GM18907 (cell line): ENCODE results near the gene SP7.
"Not testable (repeated sequence)": the region's sequence is repeated elsewhere in the genome, so short reads cannot be mapped to it uniquely, and the experiment has no call there.

Source experiments
- ATAC-seq: cut with Tn5 transposase; IDR thresholded peaks from one replicate; pipeline ENCODE4 v1.9.1; 2021; ENCODE audit warnings: mild to moderate bottlenecking, moderate library complexity; ENCODE audit not compliant: unreplicated experiment

The SP7 gene

DNA sequence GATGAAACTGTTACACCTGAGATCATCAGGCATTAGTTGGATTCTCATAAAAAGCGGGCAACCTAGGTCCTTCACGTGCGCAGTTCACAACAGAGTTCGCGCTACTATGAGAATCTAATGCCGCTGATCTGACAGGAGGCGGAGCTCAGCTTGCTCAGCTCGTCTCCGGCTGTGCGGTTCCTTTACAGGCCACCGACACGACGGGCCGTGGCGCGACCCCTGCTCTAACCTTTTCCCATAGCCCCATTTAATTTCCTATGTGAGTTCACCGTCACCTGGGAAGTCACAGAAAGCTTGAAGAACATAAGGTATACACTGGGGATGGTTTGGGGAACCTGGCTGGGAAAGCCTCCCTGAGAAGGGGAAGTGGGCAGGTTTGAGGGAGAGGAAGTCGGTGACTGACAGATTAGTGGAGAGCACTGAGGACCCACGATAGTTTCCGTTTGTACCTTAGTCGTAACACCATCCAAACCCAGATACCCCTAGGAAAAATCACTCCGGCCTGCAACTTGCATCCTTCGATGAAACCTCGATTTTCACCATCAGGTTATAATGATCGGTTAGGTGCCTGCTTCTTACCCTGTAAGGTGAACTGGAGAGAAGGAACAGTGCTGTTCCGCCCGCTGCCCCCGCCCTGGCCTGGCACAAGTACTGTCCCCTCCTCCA lies 11.9 kb downstream of the SP7 start:
- ATAC-seq = peak; percentile 42

DNA sequence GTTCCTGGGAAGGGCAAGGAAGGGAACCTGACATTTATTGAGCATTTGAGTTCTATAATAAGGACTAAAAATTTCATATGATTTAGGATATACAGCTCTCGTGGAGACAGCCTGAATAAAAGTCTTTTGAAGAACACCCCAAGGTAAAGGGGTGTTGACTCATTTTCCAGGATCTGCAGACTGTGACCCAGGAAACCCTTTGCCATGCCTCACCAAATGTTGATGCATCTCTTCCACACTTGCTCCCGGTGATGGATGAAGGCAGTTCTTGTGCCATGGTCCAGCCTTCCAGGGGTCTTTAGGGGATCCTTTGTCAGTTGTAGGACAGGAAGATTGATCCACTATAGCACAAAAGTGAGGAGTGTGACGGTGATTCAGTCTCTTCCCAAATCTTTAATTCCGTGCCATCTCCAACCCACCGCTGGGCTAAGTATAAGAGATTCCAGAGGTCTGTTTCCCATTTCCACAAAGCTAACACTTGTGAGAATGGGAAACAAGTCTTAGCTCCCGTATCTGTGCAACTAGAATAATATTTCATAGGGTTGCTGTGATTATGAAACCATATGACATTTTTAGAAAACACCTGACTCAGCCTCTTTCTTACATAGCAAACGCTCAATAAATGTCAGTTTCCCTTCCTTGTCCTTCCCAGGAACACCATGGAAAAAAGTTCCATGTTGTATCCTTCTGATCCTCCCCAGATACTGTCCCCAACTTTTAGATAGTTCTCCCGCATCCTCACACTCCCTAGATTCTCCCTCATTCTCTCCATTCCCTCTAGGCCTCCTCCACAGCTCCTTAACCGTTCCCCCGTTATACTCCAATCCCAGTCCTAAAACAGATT lies 15.6 kb downstream of the SP7 start:
- ATAC-seq = no peak

DNA sequence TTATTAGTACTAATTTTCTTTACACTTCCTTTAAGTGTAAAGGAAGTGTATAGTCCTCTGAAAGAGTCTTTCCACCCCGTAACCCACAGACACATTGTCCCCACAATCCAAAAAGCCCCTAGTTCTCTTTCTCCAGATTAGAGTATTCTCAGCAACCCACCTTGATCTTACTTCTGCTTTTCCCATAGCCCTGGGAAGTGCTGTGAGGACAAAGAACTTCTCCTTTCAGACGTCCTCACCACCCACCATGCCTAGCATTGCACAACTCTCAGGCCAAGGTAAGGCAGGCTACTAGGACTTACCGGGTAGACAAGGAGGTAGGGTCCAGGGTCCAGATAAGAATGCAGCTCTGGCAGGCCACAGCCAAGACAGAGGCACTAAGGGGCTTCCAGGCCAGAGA lies 22.2 kb downstream of the SP7 start:
- no peak for ATAC-seq

DNA sequence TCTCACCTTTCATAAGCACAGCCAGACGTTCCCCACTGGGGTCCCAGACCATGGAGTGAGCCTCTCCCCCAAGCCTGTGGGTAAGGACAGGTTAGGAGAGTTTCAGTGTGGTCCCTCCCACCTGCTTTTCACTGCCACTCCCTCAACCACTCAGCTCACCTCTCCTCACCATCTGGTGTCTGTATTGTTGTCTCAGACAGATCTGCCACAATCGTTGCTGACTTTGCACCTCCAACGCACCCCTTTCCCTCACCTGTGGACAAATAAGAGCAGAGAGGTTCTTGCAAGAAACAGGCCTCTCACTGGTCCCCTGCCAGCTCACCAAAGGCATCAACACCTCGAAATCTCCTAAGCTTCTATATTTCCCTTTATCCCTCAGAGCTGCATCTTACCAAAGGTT lies 27.9 kb downstream of the SP7 start:
- no peak for ATAC-seq

DNA sequence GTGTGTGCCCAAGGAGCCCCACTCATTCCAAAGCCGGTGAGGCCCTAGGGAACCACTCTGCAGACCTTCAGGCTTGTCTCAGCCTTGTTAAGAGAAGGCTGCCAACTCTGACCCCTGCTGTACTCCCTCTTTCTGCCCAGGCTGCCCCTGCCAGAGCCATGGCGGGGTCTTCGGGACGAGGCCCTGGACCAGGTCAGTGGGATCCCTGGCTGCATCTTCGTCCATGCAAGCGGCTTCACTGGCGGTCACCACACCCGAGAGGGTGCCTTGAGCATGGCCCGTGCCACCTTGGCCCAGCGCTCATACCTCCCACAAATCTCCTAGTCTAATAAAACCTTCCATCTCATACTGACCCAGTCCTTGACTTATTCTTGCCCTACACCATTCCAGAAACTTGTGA lies 29.3 kb downstream of the SP7 start:
- no peak for ATAC-seq

DNA sequence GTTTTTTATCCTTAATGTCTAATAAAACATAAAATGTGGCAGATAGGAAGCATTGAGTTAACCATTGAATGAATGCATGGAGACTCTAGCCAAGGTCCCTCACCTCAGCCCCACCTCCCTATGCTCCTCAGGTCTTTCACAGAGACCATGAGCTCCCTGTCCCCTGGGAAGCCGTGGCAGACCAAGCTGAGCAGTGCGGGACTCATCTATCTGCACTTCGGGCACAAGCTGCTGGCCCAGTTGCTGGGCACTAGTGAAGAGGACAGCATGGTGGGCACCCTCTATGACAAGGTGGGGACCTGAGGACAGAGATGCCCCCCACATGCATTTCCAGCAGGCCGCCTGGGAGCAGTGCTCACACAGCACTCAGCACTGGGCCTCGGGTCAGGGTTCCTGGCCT lies 33.3 kb downstream of the SP7 start:
- ATAC-seq = no peak

DNA sequence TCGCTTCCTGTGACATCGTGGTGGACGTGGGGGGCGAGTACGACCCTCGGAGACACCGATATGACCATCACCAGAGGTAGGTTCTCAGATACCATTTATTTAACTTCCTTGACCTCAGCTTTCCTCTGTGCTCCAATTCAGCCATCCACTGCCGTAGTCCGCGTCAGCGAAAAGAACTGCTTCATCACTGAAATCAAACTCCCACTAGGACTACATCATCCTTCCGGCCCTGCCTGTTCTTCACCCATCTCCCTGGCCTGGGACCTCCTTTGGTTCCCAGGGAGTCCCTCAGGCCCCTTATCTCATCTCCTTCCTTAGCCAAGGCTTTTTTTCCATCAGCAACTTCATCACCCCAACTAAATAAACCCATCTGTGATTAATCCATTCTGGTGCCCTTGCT lies 36.0 kb downstream of the SP7 start:
- ATAC-seq = no peak

DNA sequence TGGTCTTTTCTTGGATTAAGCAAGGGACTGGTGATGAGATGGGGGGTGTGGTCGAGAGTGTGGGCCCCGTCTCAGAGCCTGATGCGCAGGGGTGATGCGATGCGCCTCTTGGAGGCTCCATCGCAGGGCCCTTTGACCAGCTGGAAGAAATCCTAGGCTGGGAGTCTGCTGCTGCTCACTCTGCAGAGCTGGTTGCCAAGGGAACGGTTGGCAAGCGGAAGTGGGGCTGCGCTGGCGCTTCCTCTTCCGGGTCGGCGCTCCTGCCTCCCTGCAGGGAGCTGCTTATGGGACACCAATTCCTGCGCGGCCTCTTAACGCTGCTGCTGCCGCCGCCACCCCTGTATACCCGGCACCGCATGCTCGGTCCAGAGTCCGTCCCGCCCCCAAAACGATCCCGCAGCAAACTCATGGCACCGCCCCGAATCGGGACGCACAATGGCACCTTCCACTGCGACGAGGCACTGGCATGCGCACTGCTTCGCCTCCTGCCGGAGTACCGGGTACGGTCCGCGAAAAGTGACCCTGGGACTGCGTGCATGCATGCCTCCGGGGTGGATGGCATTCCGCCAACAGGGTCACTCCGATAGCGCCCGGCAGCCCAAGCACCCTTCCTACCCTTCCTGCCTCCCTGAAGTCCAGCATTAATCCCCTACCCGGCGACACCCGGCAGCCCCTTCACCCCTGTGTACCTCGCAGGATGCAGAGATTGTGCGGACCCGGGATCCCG lies 36.5 kb downstream of the SP7 start, which contains the start of gene MYG1:
MYG1 (plus strand) TSS at position 242 of the 727 bp plus-strand sequence; CDS start at position 285, 43 bp downstream.
- ATAC-seq = peak; percentile 72

DNA sequence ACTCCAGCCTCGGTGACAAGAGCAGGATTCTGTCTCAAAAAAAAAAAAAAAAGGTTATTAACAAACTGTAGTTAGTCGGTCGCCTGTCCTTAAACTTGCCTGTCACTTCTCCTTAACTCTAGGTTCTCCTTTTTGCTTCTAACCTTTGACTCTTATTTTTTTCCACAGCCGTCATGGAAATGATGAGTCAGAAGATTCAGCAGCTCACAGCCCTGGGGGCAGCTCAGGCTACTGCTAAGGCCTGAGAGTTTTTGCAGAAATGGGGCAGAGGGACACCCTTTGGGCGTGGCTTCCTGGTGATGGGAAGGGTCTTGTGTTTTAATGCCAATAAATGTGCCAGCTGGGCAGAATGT lies 37.1 kb downstream of the SP7 start:
- ATAC-seq = no peak

DNA sequence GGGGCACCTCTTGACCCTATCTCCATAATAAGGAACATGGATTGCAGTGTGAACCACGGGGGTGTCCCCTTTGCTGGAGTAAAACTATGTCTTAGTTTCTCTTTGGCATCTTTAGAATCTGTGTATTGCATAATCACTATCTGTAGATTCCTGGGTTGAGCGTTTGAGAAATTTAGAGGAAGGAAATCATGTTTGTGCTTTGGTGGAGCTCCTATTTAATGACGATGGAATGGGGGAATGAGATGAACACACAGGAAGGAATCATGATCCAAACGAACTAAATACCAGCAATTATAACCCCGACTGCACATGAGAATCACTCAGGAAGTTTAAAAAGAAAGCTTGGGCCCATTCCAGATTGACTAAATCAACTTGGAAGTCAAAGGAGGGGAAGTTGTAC lies 38.0 kb downstream of the SP7 start:
- no peak for ATAC-seq

DNA sequence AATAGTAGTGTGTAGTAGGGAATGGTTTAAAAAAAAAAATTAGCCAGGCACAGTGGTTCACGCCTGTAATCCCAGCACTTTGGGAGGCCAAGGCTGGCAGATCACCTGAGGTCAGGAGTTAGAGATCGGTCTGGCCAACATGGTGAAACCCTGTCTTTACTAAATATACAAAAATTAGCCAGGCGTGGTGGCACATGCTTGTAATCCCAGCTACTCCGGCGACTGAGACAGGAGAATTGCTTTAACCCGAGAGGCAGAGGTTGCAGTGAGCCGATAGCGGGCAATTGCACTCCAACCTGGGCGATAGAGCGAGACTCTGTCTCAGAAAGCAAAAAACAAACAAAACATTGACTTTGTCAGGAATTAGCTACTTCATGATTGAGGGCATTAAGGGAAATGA lies 39.0 kb downstream of the SP7 start:
- ATAC-seq = not testable (repeated sequence)

DNA sequence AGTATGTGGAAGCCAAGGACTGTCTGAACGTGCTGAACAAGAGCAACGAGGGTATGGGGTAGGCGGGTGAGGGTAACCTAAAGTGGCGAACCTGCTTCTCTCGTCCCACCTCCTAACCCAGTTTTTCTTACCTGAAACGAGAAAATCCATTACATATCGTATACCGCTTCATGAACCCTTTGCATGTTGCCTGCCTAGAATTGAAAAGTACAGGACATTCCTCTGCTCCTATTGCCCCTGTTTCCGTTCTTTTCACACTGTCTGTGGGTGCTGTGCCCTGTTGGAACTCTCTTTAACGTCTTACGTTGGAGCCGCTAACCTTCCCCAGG lies 40.3 kb downstream of the SP7 start:
- no peak for ATAC-seq

DNA sequence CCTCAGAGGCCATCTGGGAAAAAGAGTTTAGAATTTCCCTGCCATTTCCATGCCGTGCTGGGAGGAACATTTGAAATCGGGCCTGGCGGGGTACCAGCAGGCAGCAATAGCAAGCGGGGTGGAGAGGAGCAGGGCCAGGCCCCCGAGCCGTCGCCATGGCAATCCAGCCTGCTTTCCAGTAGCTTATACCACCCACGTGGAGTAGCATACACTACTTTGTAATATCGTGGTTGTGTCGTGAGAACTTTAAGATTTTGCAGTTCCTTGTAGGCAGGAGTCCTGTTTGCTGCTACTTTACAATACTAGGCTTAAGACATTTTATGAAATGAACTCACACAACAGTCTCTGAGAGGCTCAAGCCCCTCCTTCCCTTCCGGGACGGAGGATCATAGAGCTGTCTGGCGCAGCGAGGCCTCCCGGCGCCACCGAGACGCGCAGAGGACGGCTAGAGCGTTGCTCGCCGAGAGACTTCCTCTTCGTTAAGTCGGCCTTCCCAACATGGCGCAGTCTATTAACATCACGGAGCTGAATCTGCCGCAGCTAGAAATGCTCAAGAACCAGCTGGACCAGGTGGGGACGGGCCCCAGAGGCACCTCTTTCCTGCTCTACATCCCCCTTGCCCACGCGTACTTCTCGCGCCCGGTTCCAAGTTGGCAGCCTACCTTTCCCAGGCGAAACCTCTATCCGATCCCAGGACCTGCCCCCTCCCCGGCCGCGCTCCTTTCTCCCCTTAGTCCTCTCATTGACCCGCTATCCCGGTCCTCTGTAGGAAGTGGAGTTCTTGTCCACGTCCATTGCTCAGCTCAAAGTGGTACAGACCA lies 40.9 kb downstream of the SP7 start, which contains the start of gene PFDN5:
PFDN5 (plus strand) TSS at position 473 of the 821 bp plus-strand sequence; CDS start at position 499, 26 bp downstream.
- peak; percentile 85 for ATAC-seq

DNA sequence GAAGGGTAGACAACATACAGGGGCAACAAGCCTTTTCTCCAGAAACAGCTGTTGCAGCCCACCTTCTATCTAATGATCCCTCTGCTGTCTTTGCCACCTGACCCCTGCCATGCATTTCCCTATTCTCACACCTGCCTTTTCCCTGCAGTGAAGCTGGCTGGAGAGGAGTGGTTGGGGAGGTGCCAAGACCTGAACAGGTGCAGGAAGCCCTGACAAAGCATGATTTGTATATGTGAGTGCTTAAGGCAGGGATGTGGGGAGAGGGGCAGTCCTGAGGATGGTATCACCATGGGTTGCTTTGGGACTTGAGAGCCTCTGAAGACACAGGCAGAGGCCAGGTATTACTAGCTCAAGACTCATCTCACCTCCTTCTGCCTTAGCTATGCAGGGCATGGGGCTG lies 43.7 kb downstream of the SP7 start:
- no peak for ATAC-seq

DNA sequence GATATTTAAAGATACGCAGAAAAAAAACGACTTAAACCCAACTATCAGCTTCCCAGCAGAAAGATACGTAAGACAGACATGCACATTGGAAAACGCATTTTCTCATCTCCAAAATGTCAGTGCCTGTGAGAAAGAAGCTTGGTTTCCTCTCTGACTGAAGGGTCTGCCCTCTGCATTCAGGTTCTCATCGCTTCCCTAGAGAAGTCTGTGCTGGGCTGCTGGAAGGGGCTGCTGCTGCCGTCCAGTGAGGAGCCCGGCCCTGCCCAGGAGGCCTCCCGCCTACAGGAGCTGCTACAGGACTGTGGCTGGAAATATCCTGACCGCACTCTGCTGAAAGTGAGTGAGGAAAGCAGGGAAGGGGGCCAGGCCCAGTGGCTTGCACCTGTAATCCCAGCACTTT lies 45.5 kb downstream of the SP7 start:
- no peak for ATAC-seq

DNA sequence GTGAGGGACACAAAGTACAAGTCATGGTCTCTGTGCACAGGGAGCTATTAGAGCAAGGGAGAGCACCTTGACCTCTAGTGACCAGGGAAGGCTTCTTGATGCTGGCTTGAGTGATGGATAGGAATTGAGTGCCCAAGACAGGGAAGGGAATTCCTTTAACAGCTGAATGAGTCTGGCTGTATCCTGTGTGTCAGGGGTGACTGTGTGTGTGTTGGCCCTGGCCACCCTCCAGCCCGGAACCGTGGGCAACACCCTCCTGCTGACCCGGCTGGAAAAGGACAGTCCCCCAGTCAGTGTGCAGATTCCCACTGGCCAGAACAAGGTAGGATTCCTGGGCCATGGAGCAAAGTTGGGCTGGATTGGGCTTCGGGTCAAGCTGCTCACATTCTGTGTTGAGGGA lies 46.3 kb downstream of the SP7 start:
- no peak for ATAC-seq

DNA sequence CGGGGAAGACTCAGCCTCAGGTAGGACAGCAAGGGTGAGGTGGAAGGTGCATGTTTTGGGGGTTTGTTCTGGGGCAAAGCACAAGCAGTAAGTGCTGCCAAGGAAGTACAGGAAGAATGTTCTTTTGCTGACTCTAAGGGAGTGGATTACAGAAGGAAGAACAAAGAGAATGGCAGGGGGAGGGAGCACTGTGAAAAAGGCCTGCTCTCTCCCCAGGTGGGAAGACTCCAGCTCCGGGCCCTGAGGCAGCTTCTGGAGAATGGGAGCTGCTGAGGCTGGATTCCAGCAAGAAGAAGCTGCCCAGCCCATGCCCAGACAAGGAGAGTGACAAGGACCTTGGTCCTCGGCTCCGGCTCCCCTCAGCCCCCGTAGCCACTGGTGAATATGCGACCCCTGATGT lies 47.8 kb downstream of the SP7 start:
- no peak for ATAC-seq

DNA sequence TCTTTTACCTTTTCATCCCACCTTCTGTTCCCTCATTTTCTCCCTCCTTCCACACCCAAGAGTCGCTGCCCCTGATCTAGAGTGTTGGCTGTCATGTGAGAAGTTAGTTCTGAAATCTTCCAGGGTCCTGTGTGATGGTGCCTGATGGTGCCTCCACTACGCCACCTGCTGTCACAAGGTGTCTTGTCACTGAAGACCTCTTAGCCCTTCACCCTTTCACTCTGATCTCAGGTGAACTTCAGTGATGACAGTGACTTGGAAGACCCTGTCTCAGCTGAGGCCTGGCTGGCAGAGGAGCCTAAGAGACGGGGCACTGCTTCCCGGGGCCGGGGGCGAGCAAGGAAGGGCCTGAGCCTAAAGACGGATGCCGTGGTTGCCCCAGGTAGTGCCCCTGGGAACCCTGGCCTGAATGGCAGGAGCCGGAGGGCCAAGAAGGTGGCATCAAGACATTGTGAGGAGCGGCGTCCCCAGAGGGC lies 48.4 kb downstream of the SP7 start:
- no peak for ATAC-seq

DNA sequence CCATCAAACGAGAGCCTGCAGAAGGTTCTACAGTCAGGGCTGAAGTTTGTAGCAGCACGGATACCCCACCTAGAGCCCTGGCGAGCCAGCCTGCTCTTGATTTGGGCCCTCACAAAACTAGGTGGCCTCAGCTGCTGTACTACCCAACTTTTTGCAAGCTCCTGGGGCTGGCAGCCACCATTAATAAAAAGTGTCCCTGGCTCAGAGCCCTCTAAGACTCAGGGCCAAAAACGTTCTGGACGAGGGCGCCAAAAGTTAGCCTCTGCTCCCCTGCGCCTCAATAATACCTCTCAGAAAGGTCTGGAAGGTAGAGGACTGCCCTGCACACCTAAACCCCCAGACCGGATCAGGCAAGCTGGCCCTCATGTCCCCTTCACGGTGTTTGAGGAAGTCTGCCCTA lies 49.7 kb downstream of the SP7 start:
- ATAC-seq = no peak

DNA sequence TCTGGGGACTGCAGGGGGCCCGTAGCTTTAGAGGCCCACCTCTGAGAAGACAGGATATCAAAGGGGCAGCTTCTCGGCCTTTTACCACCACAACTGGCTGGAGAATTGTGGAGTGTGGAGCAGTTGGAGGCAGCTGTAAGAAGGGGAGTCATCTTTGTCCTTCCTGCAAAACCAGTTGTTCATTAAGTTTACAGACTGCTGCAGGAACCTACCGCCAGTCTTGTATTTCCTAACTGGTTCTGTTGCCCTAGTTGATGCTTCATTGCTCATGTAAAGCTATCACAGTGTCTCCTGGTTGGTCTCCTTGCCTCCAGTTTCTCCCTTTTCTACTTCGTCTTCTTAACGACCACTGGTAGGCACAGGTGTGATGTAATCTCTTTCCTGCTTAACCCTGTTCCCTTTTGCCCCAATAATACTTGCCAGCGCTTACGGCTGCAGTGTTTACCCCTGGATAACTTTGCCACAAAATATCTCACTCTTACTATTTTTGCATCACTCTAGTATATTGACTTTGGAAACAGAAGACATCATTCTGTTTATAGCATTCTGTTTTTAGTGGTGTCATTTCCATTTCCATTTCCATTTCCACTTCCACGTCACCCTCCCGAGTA lies 56.2 kb downstream of the SP7 start:
- no peak for ATAC-seq
